Neural cell (in vitro differentiated cells): ENCODE measurements around the gene TRAPPC5.

ENCODE experiments used
- EP300 ChIP-seq: fragments of 450-650 bp; conservative IDR thresholded peaks from 2 replicates; pipeline ENCODE4 v1.6.1; 2014; ENCODE audit warnings: antibody characterized with exemption, mild to moderate bottlenecking, moderate library complexity; ENCODE audit not compliant: poor library complexity, severe bottlenecking
- EZH2 ChIP-seq: fragments of 200-600, 300-800 bp; shearing (Covaris generic), sonication (generic); IDR thresholded peaks from 2 replicates; pipeline ENCODE4 v1.6.1; 2014; ENCODE audit warnings: antibody characterized with exemption, low read length, borderline replicate concordance, mild to moderate bottlenecking; ENCODE audit not compliant: insufficient read depth, poor library complexity, severe bottlenecking
- MXI1 ChIP-seq: fragments of 450-650 bp; conservative IDR thresholded peaks from 2 replicates; pipeline ENCODE4 v1.6.1; 2014; ENCODE audit warnings: antibody characterized with exemption, mild to moderate bottlenecking; ENCODE audit not compliant: poor library complexity, severe bottlenecking
- POLR2AphosphoS5 ChIP-seq: IDR thresholded peaks from 2 replicates; pipeline ENCODE4 v1.6.1; 2012
- SMC3 ChIP-seq: fragments of 450-650 bp; conservative IDR thresholded peaks from 2 replicates; pipeline ENCODE4 v1.6.1; 2014; ENCODE audit warnings: antibody characterized with exemption, mild to moderate bottlenecking, moderate library complexity; ENCODE audit not compliant: poor library complexity
- TAF1 ChIP-seq: IDR thresholded peaks from 2 replicates; pipeline ENCODE4 v1.6.1; 2012; ENCODE audit warnings: low read depth
- TF ChIP-seq, protein P1 (sequence below): IDR thresholded peaks from 2 replicates; pipeline ENCODE4 v1.6.1; 2012; ENCODE audit warnings: borderline replicate concordance
- TF ChIP-seq, protein P2 (sequence below): fragments of 450-650 bp; IDR thresholded peaks from 2 replicates; pipeline ENCODE4 v1.5.1; 2014; ENCODE audit warnings: antibody characterized with exemption, mild to moderate bottlenecking, moderate library complexity; ENCODE audit not compliant: poor library complexity, severe bottlenecking

- TF ChIP-seq, protein P1, sequence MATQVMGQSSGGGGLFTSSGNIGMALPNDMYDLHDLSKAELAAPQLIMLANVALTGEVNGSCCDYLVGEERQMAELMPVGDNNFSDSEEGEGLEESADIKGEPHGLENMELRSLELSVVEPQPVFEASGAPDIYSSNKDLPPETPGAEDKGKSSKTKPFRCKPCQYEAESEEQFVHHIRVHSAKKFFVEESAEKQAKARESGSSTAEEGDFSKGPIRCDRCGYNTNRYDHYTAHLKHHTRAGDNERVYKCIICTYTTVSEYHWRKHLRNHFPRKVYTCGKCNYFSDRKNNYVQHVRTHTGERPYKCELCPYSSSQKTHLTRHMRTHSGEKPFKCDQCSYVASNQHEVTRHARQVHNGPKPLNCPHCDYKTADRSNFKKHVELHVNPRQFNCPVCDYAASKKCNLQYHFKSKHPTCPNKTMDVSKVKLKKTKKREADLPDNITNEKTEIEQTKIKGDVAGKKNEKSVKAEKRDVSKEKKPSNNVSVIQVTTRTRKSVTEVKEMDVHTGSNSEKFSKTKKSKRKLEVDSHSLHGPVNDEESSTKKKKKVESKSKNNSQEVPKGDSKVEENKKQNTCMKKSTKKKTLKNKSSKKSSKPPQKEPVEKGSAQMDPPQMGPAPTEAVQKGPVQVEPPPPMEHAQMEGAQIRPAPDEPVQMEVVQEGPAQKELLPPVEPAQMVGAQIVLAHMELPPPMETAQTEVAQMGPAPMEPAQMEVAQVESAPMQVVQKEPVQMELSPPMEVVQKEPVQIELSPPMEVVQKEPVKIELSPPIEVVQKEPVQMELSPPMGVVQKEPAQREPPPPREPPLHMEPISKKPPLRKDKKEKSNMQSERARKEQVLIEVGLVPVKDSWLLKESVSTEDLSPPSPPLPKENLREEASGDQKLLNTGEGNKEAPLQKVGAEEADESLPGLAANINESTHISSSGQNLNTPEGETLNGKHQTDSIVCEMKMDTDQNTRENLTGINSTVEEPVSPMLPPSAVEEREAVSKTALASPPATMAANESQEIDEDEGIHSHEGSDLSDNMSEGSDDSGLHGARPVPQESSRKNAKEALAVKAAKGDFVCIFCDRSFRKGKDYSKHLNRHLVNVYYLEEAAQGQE = no peak
- TF ChIP-seq, protein P2, sequence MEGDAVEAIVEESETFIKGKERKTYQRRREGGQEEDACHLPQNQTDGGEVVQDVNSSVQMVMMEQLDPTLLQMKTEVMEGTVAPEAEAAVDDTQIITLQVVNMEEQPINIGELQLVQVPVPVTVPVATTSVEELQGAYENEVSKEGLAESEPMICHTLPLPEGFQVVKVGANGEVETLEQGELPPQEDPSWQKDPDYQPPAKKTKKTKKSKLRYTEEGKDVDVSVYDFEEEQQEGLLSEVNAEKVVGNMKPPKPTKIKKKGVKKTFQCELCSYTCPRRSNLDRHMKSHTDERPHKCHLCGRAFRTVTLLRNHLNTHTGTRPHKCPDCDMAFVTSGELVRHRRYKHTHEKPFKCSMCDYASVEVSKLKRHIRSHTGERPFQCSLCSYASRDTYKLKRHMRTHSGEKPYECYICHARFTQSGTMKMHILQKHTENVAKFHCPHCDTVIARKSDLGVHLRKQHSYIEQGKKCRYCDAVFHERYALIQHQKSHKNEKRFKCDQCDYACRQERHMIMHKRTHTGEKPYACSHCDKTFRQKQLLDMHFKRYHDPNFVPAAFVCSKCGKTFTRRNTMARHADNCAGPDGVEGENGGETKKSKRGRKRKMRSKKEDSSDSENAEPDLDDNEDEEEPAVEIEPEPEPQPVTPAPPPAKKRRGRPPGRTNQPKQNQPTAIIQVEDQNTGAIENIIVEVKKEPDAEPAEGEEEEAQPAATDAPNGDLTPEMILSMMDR = no peak
- TF ChIP-seq SMC3 (no peak), POLR2AphosphoS5 (no peak), EP300 (no peak), MXI1 (no peak), TAF1 (no peak), EZH2 (no peak)
Measured at GRCh38 chr19:7647156-7647555, 33.5 kb upstream of the TRAPPC5 start.
